Stimulated activated effector memory CD8-positive, alpha-beta T cell treated with anti-CD3 and anti-CD28 coated beads, Interleukin-12 subunit alpha, Interleukin-12 subunit beta, amount 100 ng/mL, for 72 hours (primary cell): ENCODE data around the gene S1PR2.
A peak's percentile ranks its signal among the peaks of the same experiment; 100 is the strongest.

Experiments used
- ATAC-seq: fragments of 150-1000 bp; cut with Tn5 transposase; 2 replicates; pipeline ENCODE4 v1.10.0; 2021
- DNase-seq, 2 donors: peaks; one replicate each; pipeline ENCODE4 v3.0.0; 2021 to 2022; ENCODE audit warnings: low spot score in 2 of 2
- H3K27ac Mint-ChIP-seq: one replicate; pipeline ENCODE4 v1.8.0; 2022; ENCODE audit warnings: mild to moderate bottlenecking, mixed read lengths
- H3K36me3 Mint-ChIP-seq: one replicate; pipeline ENCODE4 v1.8.0; 2022; ENCODE audit warnings: mild to moderate bottlenecking, mixed read lengths
- H3K4me1 Mint-ChIP-seq: one replicate; pipeline ENCODE4 v1.8.0; 2022; ENCODE audit warnings: mixed read lengths
- H3K4me3 Mint-ChIP-seq: one replicate; pipeline ENCODE4 v1.8.0; 2022; ENCODE audit warnings: mild to moderate bottlenecking, mixed read lengths
- H3K9me3 Mint-ChIP-seq: one replicate; pipeline ENCODE4 v1.8.0; 2022; ENCODE audit warnings: mixed read lengths

Gene S1PR2, protein sequence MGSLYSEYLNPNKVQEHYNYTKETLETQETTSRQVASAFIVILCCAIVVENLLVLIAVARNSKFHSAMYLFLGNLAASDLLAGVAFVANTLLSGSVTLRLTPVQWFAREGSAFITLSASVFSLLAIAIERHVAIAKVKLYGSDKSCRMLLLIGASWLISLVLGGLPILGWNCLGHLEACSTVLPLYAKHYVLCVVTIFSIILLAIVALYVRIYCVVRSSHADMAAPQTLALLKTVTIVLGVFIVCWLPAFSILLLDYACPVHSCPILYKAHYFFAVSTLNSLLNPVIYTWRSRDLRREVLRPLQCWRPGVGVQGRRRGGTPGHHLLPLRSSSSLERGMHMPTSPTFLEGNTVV

DNA sequence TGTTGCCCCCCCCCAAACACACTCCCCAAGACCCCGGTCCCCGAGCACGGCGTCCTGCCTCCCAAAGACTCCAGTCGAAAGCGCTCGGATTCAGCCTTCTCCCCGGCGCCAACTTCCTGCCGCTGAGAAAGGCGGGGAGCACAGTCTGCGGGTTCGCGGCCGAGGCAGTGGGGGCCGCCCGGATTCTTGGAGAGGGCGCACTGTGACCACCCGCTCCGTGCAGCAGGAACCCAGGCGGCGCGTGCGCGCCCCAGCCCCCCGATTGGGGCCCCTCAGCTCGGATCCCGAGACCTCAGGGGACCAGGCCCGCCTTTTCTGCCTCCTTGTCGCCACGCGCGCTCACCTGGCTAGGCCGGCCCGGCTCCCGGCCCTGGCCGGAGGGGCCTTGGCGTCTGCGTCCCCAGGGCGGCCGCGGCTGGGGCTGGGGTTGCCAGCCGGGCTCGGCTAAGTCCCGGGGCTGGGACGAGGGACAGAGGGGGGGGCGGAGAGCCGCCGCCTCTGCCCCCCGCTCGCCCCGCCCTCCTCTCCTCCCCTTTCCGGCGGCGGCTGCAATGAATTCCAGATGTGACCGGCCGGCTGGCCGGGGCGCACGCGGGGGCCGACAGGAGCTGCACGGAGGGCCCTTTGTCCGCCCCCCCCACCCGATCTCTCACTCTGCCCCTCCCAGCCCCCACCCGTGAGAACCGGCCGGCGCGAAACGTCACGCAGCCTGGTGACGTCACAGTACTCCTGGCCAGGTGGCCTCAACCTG is at the start of gene S1PR2:
TSS of gene S1PR2 (minus strand) at position 471 of the 751 bp plus-strand sequence. CDS start 6,426 bp downstream, outside the sequence.
- Mint-ChIP-seq H3K27ac (peak within 1 kb of the TSS; percentile 78), H3K4me1 (peaks cover 20% of the 10 kb centered on the region), H3K9me3 (no peaks in the 10 kb centered on the region), H3K4me3 (peak within 1 kb of the TSS; percentile 83), H3K36me3 (peaks cover 1% of the 10 kb centered on the region)
- DNase-seq = peak; percentile 58 to 88
- ATAC-seq = peak; percentile 71

DNA sequence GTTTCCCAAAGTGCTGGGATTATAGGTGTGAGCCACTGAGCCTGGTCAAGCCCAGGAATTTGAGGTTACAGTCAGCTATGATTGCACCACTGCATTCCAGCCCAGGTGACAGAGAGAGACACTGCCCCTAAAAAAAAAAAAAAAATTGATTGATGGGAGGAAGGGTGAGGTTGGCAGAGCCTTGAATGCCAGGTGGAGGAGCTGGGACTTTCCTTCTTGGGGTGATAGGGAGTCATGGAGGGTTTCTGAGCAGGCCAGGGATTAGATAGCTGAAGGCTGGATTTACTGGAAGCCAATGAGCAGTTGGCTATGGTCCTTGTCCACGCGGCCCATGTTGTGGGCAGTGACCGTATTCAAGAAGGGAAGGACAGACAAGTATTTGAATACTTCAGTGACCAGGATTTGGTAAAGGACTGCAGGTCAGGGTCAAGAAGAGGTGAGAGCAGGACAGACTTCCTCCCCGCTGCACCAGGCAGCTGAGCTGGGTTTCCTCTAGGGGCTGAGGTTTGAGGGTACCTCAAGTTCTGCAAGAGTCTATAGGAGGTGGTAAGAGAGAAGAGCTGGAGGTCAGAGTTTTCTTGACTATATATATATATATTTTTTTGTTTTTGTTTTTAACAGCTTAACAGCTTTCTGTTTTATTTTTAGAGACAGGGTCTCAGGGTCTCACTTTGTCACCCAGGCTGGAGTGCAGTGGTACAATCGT is 48.8 kb upstream of the S1PR2 start:
- H3K36me3 Mint-ChIP-seq = peaks cover 100% of the 10 kb centered on the region
- DNase-seq (no peak), ATAC-seq (no peak)
- H3K4me3 Mint-ChIP-seq = peak overlapping the region; percentile 37
- peaks cover 47% of the 10 kb centered on the region for H3K4me1 Mint-ChIP-seq
- no peak overlapping the region for H3K27ac Mint-ChIP-seq
- no peaks in the 10 kb centered on the region for H3K9me3 Mint-ChIP-seq

DNA sequence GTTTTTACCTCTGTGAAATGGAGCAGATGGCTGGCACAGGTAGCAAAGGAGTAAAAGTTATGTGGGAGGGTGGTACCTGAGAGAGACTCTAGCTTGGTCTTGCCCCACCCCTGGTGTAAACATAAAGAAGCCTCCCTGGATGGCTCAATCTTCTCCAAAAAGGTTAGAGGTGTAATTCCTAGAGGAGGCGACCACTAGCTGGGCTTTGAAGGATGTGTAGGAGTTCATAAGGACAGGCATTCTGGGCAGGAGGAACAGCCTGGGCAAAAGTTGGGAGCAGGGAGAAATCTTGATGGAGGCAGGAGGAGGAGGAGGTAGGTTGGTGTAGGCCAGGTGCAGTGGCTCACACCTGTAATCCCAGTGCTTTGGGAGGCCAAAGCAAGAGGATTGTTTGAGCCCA is 47.8 kb upstream of the S1PR2 start:
- peak overlapping the region; percentile 37 for H3K4me3 Mint-ChIP-seq

DNA sequence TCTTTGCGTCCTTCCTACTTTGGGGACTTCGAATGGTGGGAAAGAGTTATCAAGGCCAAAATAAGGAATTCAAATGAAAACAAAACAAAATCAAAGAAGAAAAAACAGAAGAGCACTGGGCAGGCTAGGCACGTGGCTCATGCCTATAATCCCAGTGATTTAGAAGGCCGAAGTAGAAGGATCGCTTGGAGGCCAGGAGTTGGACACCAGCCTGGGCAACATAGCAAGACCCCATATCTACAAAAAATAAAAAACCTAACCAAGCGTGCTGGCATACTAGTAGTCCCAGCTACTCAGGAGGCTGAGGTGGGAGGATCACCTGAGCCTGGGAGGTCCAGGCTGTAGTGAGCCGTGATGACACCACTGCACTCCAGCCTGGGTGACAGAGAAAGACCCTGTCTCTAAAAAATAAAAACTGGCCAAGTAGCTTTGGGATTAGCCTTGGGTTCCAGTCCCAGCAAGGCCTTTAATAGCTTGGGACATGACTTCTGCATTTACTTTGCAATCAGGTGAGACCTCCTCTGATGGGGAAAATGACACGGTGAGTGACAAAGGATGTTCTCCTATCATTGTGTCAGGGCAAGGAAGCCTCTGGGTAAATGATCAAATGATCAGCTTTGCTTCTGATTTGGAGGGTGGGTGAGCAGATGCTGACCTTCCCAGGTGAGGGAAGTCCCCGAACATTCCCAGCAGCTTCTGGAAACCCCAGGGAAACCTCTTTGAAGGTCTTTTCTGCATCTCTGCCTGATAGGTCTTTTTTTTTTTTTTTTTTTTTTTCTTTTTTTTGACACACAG is 46.9 kb upstream of the S1PR2 start:
- DNase-seq (no peak), ATAC-seq (no peak)
- H3K4me1 Mint-ChIP-seq = peaks cover 54% of the 10 kb centered on the region
- H3K4me3 Mint-ChIP-seq = peak overlapping the region; percentile 34
- H3K9me3 Mint-ChIP-seq = no peaks in the 10 kb centered on the region
- H3K27ac Mint-ChIP-seq = peak overlapping the region; percentile 85
- H3K36me3 Mint-ChIP-seq = peaks cover 100% of the 10 kb centered on the region

More for the DNA sequence above, 47.8 kb upstream of the S1PR2 start:
- ATAC-seq = no peak
- H3K4me1 Mint-ChIP-seq = peaks cover 51% of the 10 kb centered on the region
- no peaks in the 10 kb centered on the region for H3K9me3 Mint-ChIP-seq
- H3K27ac Mint-ChIP-seq = peak overlapping the region; percentile 85
- no peak for DNase-seq
- peaks cover 100% of the 10 kb centered on the region for H3K36me3 Mint-ChIP-seq

DNA sequence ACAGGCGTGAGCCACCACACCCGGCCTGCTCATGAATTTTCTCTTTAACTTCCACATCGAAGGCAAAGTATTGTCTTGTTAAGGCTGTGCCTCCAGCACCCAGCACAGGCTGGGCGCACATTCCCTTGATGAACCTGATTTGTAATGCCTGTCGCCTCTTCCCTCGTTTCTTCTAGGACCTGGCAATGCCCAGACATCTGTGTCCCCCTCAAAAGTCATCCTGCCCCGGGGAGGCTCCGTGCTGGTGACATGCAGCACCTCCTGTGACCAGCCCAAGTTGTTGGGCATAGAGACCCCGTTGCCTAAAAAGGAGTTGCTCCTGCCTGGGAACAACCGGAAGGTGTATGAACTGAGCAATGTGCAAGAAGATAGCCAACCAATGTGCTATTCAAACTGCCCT is 43.5 kb upstream of the S1PR2 start:
- ATAC-seq (no peak), DNase-seq (no peak)
- no peaks in the 10 kb centered on the region for H3K9me3 Mint-ChIP-seq
- peak overlapping the region; percentile 77 for H3K27ac Mint-ChIP-seq
- H3K4me1 Mint-ChIP-seq = peaks cover 62% of the 10 kb centered on the region
- H3K36me3 Mint-ChIP-seq = peaks cover 100% of the 10 kb centered on the region
- peak overlapping the region; percentile 88 for H3K4me3 Mint-ChIP-seq

DNA sequence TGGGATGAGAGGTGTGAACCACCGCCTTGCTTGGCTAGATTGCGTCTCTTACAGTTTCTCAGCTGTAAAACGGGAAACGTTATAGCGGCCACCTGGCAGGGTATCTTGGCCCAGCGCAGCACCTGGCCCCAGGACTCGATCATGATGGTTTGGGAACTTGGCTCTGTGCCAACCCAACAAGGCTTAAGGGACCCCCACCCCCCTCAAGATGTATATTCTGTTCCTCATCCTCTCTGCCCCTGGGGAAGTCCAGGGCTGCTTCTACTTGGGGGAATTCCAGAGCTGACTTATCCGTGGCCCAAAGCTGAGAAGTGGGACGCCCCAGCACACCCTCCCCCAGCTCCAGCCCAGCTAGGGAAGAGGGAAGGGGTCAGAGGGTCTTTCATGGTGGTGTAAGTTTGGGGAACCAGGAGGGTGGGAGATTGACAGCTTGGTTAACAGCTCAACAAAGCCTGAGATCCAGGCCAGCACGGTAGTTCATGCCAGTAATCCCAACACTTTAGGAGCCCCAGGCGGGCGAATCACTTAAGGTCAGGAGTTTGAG is 40.5 kb upstream of the S1PR2 start:
- H3K4me3 Mint-ChIP-seq = peak overlapping the region; percentile 88
- peaks cover 80% of the 10 kb centered on the region for H3K36me3 Mint-ChIP-seq
- ATAC-seq (peak; percentile 14), DNase-seq (peak in 1 of 2 donors; percentile 76)
- no peaks in the 10 kb centered on the region for H3K9me3 Mint-ChIP-seq
- peak overlapping the region; percentile 97 for H3K27ac Mint-ChIP-seq
- H3K4me1 Mint-ChIP-seq = peaks cover 42% of the 10 kb centered on the region

DNA sequence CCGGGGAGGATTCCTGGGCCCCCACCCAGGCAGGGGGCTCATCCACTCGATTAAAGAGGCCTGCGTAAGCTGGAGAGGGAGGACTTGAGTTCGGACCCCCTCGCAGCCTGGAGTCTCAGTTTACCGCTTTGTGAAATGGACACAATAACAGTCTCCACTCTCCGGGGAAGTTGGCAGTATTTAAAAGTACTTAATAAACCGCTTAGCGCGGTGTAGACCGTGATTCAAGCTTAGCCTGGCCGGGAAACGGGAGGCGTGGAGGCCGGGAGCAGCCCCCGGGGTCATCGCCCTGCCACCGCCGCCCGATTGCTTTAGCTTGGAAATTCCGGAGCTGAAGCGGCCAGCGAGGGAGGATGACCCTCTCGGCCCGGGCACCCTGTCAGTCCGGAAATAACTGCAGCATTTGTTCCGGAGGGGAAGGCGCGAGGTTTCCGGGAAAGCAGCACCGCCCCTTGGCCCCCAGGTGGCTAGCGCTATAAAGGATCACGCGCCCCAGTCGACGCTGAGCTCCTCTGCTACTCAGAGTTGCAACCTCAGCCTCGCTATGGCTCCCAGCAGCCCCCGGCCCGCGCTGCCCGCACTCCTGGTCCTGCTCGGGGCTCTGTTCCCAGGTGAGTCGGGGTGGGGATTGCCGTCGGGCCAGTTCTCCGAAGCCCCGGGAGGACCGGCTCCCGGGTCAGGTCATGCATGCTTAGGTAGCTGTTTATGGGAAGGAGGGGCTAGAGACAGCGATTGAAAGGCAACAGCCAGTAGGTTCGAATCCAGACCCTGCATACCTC is 39.7 kb upstream of the S1PR2 start, which contains the start of gene ICAM1:
TSS of gene ICAM1 (plus strand) at position 505 of the 779 bp plus-strand sequence. CDS start at position 545, 40 bp downstream.
- Mint-ChIP-seq H3K4me3 (peak within 1 kb of the TSS; percentile 88), H3K36me3 (peaks cover 71% of the 10 kb centered on the region), H3K4me1 (peaks cover 41% of the 10 kb centered on the region), H3K9me3 (no peaks in the 10 kb centered on the region), H3K27ac (peak within 1 kb of the TSS; percentile 97)
- DNase-seq (peak; percentile 77 to 95), ATAC-seq (peak; percentile 75)

DNA sequence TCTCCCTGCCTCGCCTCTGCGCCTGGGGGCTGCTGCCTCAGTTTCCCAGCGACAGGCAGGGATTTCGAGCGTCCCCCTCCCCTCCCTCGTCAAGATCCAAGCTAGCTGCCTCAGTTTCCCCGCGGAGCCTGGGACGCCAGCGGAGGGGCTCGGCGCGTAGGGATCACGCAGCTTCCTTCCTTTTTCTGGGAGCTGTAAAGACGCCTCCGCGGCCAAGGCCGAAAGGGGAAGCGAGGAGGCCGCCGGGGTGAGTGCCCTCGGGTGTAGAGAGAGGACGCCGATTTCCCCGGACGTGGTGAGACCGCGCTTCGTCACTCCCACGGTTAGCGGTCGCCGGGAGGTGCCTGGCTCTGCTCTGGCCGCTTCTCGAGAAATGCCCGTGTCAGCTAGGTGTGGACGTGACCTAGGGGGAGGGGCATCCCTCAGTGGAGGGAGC is 39.1 kb upstream of the S1PR2 start:
- Mint-ChIP-seq H3K4me1 (peaks cover 40% of the 10 kb centered on the region), H3K27ac (peak overlapping the region; percentile 97), H3K9me3 (no peaks in the 10 kb centered on the region), H3K4me3 (peak overlapping the region; percentile 88), H3K36me3 (peaks cover 65% of the 10 kb centered on the region)
- peak; percentile 84 to 93 for DNase-seq
- peak; percentile 87 for ATAC-seq

DNA sequence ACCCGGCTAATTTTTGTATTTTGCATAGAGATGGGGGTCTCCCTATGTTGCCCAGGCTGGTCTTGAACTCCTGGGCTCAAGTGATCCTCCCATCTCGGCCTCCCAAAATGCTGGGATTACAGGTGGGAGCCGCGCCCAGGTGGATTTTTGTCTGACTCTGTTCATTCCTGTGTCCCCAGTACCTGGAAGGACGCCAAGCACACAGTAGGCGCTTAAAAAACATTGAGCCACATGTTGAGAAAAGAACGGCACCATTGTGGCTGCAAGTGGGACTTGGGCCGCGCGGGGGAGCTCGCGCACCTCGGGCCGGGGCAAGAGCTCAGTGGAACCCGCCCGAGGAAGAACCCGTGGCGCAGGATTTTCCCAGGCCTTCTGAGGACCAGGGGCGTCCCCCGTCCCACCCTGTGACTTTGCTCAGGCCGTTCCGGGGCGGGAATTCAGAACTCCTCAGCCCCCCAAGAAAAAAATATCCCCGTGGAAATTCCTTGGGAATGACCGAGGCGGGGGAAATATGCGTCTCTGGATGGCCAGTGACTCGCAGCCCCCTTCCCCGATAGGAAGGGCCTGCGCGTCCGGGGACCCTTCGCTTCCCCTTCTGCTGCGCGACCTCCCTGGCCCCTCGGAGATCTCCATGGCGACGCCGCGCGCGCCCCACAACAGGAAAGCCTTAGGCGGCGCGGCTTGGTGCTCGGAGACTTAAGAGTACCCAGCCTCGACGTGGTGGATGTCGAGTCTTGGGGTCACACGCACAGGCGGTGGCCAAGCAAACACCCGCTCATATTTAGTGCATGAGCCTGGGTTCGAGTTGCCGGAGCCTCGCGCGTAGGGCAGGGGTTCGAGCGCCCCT is 38.4 kb upstream of the S1PR2 start:
- peak overlapping the region; percentile 88 for H3K4me3 Mint-ChIP-seq

DNA sequence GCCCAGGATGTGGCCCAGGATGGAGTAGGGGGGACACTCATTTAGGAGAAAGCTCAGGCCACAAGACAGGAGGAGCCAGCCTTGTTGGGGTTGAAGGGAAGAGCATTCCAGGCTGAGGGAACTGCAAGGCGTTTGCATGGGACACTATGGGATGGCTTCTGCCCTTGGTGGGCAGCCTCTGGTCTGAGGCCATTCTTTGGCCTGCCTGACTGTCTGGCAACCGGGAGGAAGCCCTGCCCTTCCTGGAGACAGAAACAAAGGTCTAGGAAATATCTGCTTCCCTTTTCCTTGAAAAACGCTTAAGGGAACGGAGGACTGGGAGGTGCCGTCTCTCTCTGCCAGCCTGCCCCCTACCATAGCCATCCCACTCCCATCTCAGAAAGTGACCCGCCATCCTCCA is 36.9 kb upstream of the S1PR2 start:
- H3K4me1 Mint-ChIP-seq = peaks cover 21% of the 10 kb centered on the region
- H3K27ac Mint-ChIP-seq = peak overlapping the region; percentile 69
- DNase-seq = no peak

More for the DNA sequence above, 38.4 kb upstream of the S1PR2 start:
- H3K4me1 Mint-ChIP-seq = peaks cover 33% of the 10 kb centered on the region
- DNase-seq (peak; percentile 96 to 97), ATAC-seq (peak; percentile 78)
- peaks cover 59% of the 10 kb centered on the region for H3K36me3 Mint-ChIP-seq
- no peaks in the 10 kb centered on the region for H3K9me3 Mint-ChIP-seq
- H3K27ac Mint-ChIP-seq = peak overlapping the region; percentile 97

DNA sequence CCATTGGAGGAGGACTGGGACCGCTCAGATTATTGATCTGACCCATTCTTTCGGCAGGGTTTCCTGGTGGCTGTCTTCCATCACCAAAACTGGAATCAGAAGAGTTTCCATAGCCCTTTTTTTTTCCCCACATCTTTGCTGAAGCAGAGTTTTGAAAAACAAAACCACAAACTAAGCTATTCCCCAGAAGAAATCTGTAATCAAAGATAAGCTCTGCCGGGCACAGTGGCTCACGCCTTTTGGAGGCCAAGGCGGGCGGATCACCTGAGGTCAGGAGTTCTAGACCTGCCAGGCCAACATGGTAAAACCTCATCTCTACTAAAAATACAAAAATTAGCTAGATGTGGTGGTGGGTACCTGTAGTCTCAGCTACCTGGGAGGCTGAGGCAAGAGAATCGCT is 35.6 kb upstream of the S1PR2 start:
- ATAC-seq (no peak), DNase-seq (no peak)
- Mint-ChIP-seq H3K27ac (no peak overlapping the region), H3K36me3 (peaks cover 30% of the 10 kb centered on the region), H3K4me1 (peaks cover 14% of the 10 kb centered on the region), H3K4me3 (no peak overlapping the region), H3K9me3 (no peaks in the 10 kb centered on the region)

More for the DNA sequence above, 36.9 kb upstream of the S1PR2 start:
- ATAC-seq = no peak
- Mint-ChIP-seq H3K36me3 (peaks cover 44% of the 10 kb centered on the region), H3K9me3 (no peaks in the 10 kb centered on the region), H3K4me3 (no peak overlapping the region)

DNA sequence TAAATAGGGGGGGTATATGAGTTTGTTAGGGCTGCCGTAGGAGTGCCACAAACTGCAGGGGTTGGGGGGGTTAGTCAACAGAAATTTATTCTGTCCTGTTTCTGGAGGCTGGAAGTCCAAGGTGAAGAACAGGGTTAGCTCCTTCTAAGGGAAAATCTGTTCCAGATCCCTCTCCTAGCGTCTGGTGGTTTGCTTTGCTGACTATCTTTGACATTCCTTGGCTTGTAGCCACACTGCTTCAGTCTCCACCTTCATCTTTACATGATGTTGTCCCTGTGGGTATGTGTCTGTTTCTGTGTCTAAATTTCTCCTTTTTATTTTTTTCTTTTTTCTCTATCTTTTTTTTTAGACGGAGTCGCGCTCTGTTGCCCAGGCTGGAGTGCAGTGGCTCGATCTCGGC is 31.6 kb upstream of the S1PR2 start:
- Mint-ChIP-seq H3K4me3 (no peak overlapping the region), H3K27ac (no peak overlapping the region), H3K36me3 (peaks cover 23% of the 10 kb centered on the region), H3K9me3 (no peaks in the 10 kb centered on the region), H3K4me1 (peaks cover 18% of the 10 kb centered on the region)
- ATAC-seq (no peak), DNase-seq (no peak)

DNA sequence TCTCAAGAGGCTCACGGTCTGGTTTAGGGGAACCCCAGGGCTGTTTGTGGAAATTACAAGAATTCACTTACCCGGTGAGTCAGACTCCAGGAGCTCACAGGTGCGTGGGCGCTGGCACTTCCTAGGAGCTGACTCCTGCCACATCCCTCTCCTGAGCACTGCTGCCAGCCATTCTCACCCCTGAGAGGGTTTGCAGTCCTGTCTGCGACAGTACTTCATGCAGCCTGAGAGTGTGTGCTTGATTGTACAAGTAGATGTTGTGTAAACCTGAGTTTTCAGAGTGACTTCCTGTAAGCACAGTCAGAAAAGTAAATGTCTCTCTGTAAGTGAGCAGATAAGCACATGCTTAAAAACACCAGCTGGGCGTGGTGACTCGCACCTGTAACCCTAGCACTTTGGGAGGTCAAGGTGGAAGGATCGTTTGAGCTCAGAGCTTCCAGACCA is 29.0 kb upstream of the S1PR2 start:
- no peaks in the 10 kb centered on the region for H3K9me3 Mint-ChIP-seq
- DNase-seq (peak; percentile 41 to 79), ATAC-seq (peak; percentile 79)
- H3K4me3 Mint-ChIP-seq = peak overlapping the region; percentile 69
- H3K36me3 Mint-ChIP-seq = peaks cover 49% of the 10 kb centered on the region
- H3K4me1 Mint-ChIP-seq = peaks cover 24% of the 10 kb centered on the region
- peak overlapping the region; percentile 89 for H3K27ac Mint-ChIP-seq
